Measurements from ENCODE around the gene MALRD1. TPM values are rescaled to one million over a fixed set of nuclear protein-coding genes. Genes with fewer than 3 reads are reported as not detected.
A peak's percentile ranks its signal among the peaks of the same experiment; 100 is the strongest.

Gene MALRD1
- total RNA-seq, 1 experiment from 2014 or later, result 0.50 TPM

DNA sequence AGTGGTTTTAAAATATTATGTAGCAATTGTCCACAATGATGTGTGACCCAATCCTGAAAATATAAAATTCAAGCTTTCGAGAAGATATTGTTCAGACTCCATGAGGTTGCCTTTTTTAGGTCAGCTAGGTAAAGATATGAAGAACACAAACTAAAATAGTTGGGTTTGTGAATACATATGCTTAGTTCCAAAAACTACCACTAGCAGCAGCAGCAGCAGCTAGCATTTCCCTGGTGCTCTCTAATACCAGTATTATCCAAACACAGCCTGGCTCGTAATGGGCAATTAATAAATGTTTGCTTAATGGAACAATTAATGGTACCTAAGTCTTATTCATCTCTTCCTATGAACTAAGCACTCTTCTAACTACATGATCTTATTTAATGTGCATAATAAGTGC, 362.5 kb downstream of the MALRD1 start:
- H3K4me1 Mint-ChIP-seq, result peaks cover 6% of the 10 kb centered on the region
- CTCF ChIA-PET, result interaction anchor here (0.6 to 2.7 kb wide), 2 partner anchors 408 to 1443 kb away, joined by 3 to 10 read pairs; no protein-coding TSS in a partner anchor
- no peaks in the 10 kb centered on the region; the same call in 1 of the 2 replicates for H3K36me3 Mint-ChIP-seq
- ATAC-seq (no peak), DNase-seq (ENCODE audit: low spot score) (no peak)
- no peak overlapping the region for H3K4me3 Mint-ChIP-seq
- POLR2A ChIA-PET, result no interaction called here
- TF ChIP-seq GRHL2 (CRISPR knock-in tag; IDR thresholded peaks at IDR 0.05; ENCODE audit: insufficient replicate concordance, severe bottlenecking), result no peak
- no peak overlapping the region for H3K27ac Mint-ChIP-seq
- H3K9me3 Mint-ChIP-seq, result peaks cover 11% of the 10 kb centered on the region
- peaks cover 57% of the 10 kb centered on the region for H3K27me3 Mint-ChIP-seq (ENCODE audit: low read depth)

GRCh38 chr10:19412531-19412930, 363.9 kb downstream of the MALRD1 start:
- Mint-ChIP-seq H3K36me3 (no peaks in the 10 kb centered on the region; the same call in 1 of the 2 replicates), H3K4me1 (peaks cover 20% of the 10 kb centered on the region), H3K27me3 (ENCODE audit: low read depth) (peaks cover 71% of the 10 kb centered on the region), H3K9me3 (peaks cover 11% of the 10 kb centered on the region), H3K4me3 (no peak overlapping the region), H3K27ac (no peak overlapping the region)
- peak; percentile 44; the same call in 1 of the 2 replicates for ATAC-seq
- CTCF ChIA-PET, result interaction anchor here (0.7 to 2.7 kb wide), 9 partner anchors 41 to 1442 kb away, joined by 3 to 10 read pairs (median 3); no protein-coding TSS in a partner anchor
- TF ChIP-seq KAT7 (CRISPR knock-in tag; IDR thresholded peaks at IDR 0.05; ENCODE audit: borderline replicate concordance) (no peak), ETV6 (CRISPR knock-in tag; IDR thresholded peaks at IDR 0.05) (no peak), CTCF (IDR thresholded peaks at IDR 0.05) (peak; percentile 52)
- POLR2A ChIA-PET, result no interaction called here
- no peak for DNase-seq (ENCODE audit: low spot score)

- Mint-ChIP-seq H3K36me3 (no peaks in the 10 kb centered on the region), H3K4me1 (peaks cover 42% of the 10 kb centered on the region), H3K27ac (peak overlapping the region; percentile 7), H3K27me3 (ENCODE audit: low read depth) (peaks cover 94% of the 10 kb centered on the region), H3K4me3 (no peak overlapping the region), H3K9me3 (no peaks in the 10 kb centered on the region)
- ATAC-seq (peak; percentile 79), DNase-seq (ENCODE audit: low spot score) (no peak)
- CTCF ChIA-PET, result no interaction called here
- TF ChIP-seq HMGXB4 (CRISPR knock-in tag; IDR thresholded peaks at IDR 0.05), result no peak
- no peak for TF ChIP-seq NFE2L1 (CRISPR knock-in tag; IDR thresholded peaks at IDR 0.05)
- TF ChIP-seq ZNF263 (CRISPR knock-in tag; IDR thresholded peaks at IDR 0.05; ENCODE audit: low read depth), result no peak
- TF ChIP-seq GABPB1 (CRISPR knock-in tag; IDR thresholded peaks at IDR 0.05), result no peak
- TF ChIP-seq, protein P1, sequence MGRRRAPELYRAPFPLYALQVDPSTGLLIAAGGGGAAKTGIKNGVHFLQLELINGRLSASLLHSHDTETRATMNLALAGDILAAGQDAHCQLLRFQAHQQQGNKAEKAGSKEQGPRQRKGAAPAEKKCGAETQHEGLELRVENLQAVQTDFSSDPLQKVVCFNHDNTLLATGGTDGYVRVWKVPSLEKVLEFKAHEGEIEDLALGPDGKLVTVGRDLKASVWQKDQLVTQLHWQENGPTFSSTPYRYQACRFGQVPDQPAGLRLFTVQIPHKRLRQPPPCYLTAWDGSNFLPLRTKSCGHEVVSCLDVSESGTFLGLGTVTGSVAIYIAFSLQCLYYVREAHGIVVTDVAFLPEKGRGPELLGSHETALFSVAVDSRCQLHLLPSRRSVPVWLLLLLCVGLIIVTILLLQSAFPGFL (CRISPR knock-in tag; IDR thresholded peaks at IDR 0.05; ENCODE audit: borderline replicate concordance), result no peak
- TF ChIP-seq CREM (CRISPR knock-in tag; IDR thresholded peaks at IDR 0.05), result no peak
- no peak for TF ChIP-seq RELA (CRISPR knock-in tag; IDR thresholded peaks at IDR 0.05; ENCODE audit: borderline replicate concordance)
- no peak for TF ChIP-seq PRDM15 (CRISPR knock-in tag; IDR thresholded peaks at IDR 0.05)
- no peak for TF ChIP-seq GRHL2 (CRISPR knock-in tag; IDR thresholded peaks at IDR 0.05; ENCODE audit: insufficient replicate concordance, severe bottlenecking)
- TF ChIP-seq USF1 (CRISPR knock-in tag; IDR thresholded peaks at IDR 0.05), result no peak
- POLR2A ChIA-PET, result no interaction called here
Observed at GRCh38 chr10:19416164-19416563, 367.6 kb downstream of the MALRD1 start.
